ENCODE results near the gene TRIM50. TPM values are rescaled to one million over a fixed set of nuclear protein-coding genes. Genes with fewer than 3 reads are reported as not detected.
"Not testable (repeated sequence)": the region's sequence is repeated elsewhere in the genome, so short reads cannot be mapped to it uniquely, and the experiment has no call there.

The TRIM50 gene
- total RNA-seq, 1 donor from 2014 or later: not detected

DNA sequence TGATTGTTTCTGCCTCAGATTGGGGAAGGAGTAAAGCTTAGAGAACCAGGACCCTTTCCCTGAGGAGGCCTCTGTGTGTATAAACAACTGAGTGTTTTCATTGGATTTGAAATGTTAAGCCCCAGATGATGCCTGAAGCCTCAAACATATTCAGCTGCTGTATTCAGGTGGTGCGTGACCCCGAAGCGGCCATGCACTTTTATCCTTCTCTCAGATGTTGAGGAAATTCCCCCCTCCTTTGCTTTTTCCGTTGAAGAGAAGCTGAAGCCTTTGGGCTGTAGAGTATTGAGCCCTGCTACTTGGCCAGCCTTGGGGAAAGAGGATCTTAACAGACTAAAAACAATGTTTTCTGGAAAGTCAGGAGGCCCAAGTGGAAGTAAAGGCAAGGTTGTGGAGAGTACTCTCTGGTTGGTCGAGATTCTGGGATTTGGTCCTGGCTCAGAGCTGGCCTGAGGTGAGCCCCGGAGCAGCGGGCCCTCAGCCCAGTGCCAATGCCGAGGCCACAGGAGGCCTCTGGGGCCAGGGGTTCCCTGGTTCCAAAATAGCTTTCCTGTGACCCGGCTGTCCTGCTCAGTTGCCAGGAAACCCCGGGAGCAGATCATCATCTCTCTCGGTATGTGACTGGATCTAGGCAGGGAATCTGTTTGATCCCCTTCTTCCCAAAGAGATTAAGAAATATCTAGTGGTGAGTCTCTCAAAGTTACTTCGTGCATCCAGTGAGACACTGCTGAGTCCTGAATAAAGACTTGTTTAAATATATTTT, 22.6 kb upstream of the TRIM50 start:
- DNase-seq (ENCODE audit: low read depth): peak; percentile 69

DNA sequence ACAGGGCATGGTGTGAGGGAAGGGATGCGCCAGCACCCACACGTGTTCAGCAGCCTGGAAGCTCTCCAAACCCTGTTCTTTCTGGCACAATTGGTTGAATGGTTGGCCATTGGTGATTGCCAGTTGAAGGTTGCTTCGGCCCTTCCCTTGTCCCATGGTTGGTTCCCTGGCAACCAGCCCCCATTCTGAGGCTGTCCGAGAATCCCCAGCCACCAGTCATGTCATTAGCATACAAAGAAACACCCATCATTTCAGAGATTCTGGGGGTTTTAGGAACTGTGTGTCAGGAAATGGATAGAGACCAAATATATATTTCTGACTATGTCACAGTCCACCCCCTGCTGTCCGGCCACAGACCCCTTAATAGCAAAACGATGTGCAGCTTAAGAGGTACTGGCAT, 21.9 kb upstream of the TRIM50 start:
- DNase-seq (ENCODE audit: low read depth): no peak

DNA sequence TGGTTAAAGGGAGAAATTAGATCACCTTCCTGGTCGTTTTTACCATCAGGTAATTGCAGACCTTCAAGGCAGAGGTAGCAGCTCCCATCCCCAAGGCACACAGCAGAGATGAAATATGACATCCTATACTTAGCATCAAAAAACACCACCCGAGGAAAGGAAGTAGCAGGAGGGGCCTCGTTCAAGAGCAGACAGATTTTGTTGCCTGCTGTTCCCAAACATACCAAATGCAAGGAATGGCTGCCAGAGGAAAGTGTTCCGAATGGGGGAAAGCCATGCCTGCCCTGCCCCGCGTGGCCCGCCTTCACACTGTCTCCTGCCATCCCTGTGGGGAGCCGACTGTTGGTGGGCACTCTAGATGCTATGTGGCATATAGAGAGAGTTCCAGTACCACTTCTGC, 18.1 kb upstream of the TRIM50 start:
- DNase-seq (ENCODE audit: low read depth): no peak

DNA sequence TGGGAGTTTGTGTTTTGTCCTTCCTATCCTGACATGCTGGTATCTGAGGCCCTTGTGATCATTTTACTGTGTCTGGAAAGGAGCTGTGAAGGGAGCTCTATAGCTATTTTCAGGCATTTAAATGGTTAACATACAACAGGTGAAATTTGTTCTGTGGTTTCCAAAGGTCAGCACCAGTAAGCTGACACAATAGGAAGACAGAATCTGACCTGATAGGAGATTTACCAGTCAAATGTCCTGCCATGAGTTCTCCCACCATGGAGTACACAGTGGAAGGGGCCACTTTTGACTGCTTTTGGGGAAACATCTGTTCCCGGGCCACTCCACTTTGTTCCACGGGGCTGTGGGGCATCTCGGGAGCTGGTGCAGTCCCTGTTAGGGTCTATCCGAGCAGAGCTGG, 17.7 kb upstream of the TRIM50 start:
- peak; percentile 46 for DNase-seq (ENCODE audit: low read depth)

DNA sequence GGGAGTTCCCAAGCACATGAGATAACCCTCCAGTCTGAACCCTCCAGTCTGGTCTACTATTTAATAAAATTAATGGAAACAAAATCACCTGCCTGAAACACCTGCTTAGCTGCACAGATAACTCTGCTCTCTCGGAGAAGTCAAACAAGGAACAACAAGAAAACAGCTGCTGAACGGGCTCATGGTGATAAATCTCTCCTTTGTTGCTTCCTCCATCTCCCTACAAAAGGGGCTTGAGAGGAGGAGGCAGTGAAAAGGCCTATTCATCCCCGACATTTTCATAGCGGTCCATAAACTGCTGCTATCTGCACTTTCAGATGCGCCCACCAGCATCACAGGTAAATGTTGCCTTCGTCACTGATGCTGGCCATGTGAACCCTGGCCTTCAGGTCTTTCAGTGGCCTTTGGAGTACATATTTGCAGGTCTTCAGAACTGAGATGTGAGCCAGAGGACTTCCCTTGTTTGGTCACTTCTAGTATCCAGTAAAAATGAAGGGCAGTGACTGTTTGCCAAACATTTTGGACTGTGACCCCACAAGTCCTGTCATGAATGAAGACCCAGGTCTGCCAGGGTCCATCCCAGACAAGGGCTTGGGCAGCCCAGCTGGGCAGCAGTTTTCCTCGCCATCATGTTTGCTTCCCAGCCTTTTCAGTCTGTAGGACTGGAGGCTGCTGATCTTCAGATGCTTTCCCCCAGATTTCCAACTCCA, 15.9 kb upstream of the TRIM50 start:
- DNase-seq (ENCODE audit: low read depth): no peak

DNA sequence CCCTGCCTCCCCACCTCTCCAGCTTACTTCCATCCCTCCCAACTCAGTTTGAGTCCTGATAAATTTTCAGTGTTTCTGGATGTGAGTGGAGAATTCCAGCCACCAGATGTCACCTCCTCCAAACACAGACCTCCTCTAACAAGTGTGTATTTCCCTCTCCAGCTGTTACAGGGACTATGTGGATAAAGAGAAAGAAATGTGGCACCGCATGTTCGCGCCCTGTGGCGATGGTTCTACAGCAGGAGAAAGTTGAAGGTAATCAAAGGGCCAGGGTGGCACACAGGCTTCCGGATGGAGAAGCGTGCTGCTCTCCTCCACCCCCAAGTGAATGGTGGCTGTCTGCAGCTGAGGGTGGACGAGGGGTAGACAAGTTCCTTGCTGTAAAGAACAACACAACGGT, 14.8 kb upstream of the TRIM50 start:
- peak; percentile 86 for DNase-seq (ENCODE audit: low read depth)

DNA sequence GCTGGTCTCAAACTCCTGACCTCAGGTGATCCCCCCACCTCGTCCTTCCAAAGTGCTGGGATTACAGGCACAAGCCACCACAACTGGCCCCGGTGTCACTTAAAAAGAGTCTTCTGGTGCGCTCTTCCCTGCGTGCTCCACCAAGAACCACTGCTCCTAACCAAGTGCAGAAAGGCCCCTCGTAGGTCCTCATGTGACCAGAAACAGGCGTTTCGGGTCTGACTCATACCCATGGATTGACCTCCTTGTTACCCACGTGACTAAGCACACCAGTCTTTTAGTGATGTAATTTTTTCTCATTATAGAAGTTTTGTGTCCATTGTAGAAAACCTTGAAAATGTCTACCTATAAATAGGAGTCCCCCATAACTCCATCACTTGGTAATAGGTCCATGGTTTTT, 14.0 kb upstream of the TRIM50 start:
- peak; percentile 69 for DNase-seq (ENCODE audit: low read depth)

DNA sequence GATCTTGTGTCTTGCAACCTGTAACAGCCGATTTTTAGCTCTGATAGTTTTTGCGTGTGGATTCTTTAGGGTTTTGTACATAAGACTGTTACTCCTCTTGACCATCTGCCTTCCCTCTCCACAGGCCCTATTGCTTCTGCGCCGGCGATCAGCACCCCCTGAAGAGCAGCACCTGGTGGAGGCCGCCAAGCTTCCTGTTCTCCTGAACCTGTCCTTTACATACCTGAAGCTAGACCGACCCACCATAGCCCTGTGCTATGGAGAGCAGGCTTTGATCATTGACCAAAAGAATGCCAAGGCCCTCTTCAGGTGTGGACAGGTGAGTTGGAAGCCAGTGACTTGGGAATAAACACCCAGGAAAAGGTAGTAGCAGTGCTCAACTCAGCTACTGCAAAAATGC, 12.6 kb upstream of the TRIM50 start:
- no peak for DNase-seq (ENCODE audit: low read depth)

DNA sequence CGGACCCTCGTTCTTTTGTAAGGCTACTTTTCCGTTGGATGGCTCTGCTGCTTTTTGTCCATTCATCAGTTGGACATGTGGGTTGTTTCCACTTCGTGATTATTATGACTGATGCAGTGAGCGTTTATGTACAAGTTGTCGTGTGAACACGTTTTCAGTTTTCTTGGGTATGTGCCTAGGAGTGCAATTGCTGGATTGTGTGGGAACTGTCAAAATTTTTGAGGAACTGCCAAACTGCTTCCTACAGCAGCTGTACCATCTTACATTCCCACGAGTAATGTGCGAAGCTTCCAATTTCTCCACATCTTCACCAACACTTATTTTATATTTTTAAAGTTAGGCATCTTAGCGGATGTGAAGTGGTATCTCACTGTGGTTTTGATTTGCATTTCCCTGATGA, 10.4 kb upstream of the TRIM50 start:
- DNase-seq (ENCODE audit: low read depth): no peak

DNA sequence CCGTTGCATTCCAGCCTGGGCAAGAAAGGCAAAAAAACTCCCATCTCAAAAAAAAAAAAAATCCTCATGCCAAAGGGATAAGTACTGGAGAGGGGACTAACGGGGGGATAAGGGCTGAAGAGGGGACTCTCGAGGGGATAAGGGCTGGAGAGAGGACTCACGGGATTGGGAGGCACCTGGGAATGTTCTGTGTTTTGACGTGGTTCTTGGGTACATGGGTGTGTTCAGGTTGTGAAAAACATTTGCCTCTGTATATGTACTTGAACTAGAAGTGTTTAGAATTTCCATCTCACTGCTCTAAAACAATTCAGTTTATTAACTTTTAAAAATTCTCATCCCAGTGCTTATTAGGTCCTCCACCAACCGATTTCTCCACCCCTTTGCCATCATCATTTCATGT, 4.6 kb upstream of the TRIM50 start:
- DNase-seq (ENCODE audit: low read depth): no peak

DNA sequence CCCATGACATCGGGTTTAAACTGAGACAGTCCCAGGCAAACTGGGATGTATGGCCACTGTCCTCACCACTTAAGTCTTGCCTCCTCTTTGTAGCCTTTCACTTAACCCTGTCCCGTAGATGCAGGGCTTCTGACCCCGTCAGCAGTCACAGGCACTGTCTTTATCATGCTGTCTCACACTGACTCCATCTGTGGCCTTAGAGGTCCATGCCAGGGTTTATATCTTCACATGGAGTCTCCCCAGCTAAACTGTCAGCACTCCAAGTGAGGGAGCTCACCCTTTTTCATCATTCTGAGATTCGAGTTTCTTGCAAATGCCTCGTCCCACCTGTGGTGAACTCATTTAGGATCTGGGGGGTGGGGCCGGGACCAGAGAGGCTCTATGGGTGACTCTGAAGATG, 2.9 kb upstream of the TRIM50 start:
- DNase-seq (ENCODE audit: low read depth): no peak

DNA sequence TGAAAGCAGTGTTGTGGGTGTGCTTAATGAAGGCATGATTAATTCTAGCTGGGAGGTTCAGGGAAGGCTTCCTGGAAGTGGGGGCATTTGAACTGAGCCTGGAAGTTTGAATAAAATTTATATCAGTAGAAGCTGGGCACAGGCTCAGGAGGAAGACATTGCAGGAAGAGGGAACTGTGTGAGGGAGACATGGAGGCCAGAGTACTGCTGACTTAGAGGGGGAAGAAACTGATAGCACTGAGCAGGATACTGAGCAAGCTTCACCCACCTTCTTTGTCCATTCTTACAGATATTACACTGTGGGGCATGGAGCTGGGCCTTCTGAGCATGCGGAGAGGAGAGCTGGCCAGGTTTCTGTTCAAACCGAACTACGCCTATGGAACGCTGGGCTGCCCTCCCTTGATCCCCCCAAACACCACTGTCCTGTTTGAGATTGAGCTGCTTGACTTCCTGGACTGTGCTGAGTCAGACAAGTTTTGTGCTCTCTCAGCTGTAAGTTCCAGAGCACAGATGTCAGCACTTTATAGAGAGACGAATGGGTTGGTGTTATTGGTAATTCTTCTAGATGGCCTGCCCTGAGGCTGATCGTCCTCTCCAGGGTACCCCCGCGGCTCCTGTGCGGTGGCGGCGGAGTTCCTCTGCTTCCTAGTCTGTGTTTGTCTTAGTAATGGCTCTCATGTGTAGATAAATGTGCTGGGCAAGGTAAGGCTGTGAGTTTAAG, 2.1 kb upstream of the TRIM50 start:
- no peak for DNase-seq (ENCODE audit: low read depth)

DNA sequence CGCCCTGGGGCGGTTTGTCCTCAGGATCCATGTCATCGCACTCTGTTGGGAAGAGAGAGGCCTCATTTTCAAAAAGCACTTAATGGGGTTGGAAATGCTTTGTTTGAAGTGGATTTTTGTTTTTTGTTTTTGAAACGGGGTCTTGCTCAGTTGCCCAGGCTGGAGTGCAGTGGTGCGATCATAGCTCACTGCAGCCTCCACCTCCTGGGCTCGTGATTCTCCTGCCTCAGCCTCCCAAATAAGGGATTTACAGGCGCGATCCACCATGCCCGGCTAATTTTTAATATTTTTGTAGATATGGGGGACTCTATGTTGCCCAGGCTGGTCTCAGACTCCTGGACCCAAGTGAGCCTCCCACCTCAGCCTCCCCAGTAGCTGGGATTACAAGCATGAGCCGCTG, 814 bp upstream of the TRIM50 start:
- DNase-seq (ENCODE audit: low read depth): no peak

DNA sequence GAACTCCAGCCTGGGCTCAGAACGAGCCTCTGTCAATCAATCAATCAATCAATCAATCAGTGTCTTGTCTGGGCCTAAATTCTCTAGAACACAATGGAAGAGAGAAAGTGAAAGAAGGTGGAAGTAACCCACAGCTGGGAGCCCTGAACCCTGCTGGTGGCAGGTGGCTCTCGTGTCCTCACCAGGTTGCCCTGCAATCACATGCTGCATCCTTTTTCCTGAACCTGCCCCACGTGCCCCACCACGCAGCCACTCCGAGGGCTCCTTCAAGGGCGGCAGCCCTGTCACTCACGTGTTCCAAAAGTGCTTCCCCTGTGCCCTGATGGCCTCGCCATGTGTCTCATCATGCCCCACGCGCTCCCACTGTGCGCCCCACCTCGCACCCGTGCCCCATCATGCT, 433 bp downstream of the TRIM50 start:
- DNase-seq (ENCODE audit: low read depth): not testable (repeated sequence)

DNA sequence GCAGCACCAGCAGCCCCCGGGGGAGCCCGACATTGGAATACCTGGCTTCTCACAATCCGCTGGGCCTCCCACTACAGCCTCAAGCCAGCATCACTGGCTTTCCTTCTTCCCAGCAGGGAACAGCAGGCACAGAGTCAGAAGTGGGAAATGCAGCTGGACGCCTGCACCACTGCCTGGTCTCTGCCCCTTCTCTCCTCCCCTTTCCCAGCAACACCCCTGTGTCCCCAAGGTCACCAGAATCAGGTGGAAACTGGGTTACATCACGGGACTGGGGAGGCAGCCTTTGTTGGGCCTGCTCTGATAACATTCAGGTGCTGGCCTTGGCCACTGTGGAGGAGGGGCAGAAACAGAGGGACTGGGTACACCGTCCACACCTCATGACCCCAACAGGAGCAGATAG, 2.5 kb downstream of the TRIM50 start:
- DNase-seq (ENCODE audit: low read depth): not testable (repeated sequence)

DNA sequence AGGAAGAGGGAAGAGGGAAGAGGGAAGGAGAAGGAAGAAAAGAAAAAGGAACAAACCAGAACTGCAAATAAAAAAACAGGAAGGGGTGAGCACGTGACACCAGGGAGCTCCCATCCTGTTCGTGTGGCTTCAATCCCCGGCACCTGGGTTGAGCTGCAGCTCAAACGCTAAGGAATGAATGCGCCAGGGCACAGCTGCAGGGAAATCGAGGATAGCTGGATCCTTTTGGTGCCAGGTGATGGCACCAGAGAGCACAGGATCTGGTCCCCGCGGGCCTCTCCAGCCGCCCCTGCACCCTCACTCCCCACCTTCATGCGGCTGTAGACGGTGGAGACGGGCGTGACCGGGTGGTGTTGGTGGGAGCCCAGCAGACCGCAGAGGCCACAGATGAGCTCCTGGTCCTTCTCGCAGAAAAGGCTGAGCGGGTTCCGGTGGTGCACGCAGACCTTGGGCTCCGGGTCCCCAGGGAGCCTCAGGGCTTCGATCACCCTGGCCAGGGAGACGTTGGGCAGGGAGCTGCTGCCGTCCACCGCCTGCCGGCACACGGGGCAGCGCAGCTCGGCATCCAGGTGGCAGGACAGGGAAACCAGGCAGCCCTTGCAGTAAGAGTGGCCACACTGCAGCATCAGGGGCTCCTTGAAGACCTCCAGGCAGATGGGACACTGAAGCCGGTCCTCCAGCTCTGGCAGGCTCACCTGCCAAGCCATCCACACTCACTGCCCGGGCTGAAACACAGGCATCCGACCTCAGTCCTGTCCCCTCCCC, 3.6 kb downstream of the TRIM50 start:
- DNase-seq (ENCODE audit: low read depth): peak; percentile 81

DNA sequence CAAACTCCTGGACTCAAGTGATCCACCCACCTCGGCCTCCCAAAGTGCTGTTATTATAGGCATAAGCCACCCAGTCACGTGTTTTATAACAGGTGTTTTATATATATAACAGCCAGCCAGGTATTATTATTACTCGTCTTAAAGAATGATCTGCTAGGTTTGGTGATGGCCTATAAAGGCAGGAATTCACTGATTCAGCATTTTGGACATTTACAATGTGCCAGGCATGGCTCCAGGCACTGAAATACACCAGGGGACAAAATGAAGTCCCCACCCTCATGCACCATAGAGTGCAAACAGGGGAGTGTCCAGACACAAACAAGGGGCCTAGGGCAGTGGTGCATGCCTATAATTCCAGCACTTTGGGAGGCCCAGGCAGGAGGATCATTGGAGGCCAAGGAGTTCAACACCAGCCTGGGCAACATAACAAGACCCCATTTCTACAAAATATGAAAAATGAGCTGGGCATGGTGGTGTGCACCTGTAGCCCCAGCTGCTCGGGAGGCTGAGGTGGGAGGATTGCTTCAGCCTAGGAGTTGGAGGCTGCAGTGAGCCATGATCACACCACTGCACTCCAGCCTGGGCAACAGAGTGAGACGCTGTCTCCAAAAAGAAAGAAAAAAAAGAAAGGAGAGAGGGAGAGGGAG, 4.3 kb downstream of the TRIM50 start:
- not testable (repeated sequence) for DNase-seq (ENCODE audit: low read depth)

DNA sequence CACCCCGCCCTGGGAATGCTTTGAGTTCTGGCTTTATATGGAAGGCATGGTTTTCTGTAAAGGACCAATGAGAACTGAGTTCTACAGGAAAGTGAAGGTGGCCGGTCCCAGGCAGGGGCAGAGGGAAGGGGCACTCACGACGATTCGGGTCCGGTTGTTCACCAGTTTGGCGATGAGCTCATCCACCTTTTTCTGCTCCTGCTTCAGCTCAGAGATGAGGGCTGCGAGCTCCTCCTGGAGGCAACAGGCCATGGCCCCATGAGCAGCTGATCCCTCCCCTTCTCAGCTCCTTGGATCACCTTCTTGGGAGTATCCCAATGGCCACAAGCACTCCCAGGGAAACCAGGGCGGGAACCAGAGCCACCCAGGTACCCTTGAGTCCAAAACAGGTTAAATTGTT, 7.9 kb downstream of the TRIM50 start:
- DNase-seq (ENCODE audit: low read depth): peak; percentile 40

DNA sequence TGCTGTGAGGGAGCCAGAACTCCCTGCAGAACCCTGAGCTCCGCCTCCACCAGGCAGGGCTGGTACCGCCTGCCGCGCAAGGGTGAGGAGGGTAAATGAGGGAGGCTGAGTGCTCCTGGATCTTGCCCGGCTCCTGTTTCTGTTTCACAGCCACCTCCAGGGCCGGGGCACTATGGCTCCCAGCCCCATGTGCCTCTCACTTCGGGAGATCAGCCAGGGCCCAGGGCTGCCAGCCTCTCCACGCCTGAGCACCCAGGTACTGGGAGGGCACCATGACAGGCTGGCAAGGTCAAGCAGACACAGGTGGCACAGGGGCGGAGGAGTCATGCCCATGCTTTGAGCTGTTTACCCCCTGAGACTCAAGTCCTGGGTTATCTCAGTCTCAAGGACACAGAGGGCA, 8.3 kb downstream of the TRIM50 start:
- DNase-seq (ENCODE audit: low read depth): not testable (repeated sequence)

DNA sequence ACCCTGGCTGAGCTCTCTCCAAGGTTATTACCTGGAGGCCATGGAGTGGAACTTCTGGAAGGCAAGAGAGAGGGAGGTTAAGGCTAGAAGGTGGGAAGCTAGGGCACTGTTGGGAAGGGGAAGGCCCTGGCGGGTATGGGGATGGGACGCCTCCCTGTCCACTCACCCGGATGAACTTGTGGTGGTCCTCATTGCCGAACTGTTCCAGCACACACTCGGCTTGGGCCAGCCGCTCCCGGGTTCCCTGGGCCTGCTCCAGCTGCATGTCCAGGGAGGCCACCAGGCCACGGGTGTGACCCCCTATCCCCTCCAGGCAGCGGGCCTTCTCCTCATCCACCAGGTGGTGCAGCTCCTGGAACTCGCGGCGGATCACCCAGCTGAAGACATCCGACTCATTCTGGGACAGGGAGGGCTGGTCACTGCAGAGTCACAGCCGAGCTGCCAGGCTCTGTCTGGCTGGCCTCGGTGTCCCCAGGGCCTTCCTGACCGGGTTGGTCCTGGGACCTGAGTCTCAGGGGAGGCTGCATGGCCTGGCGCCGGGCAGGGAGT, 9.2 kb downstream of the TRIM50 start:
- DNase-seq (ENCODE audit: low read depth): not testable (repeated sequence)

DNA sequence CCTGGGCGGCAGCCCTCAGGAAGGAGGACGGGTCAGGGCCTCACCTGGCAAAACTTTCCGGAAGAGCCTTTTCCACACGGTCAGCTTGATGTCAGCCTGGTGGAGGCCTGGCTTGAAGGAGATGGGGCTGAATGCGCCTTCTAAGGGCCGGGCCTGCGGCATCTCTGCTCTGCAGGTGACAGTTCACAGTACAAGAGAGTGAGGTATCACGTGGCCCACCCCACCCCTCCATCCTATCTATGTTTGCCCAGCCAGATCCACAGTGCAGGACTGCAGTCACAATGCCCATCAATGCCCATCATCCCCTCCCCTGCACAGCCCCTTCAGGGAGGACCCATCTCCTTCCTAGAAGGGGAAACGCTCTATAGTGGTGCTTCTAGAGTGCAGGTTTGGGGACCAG, 11.4 kb downstream of the TRIM50 start:
- DNase-seq (ENCODE audit: low read depth): no peak

Measured in myocyte (in vitro differentiated cells).